IPS-15b (cell line): ENCODE measurements around the gene COL16A1.
"Not testable (repeated sequence)": the region's sequence is repeated elsewhere in the genome, so short reads cannot be mapped to it uniquely, and the experiment has no call there.

ENCODE experiments used
- H3K27me3 ChIP-seq: one replicate; pipeline ENCODE4 v1.6.1; 2013; ENCODE audit warnings: low read length; ENCODE audit not compliant: control insufficient read depth, insufficient read depth
- H3K36me3 ChIP-seq: one replicate; pipeline ENCODE4 v1.6.1; 2013; ENCODE audit warnings: low read length; ENCODE audit not compliant: control insufficient read depth, insufficient read depth
- H3K4me1 ChIP-seq: one replicate; pipeline ENCODE4 v1.6.1; 2013; ENCODE audit warnings: mild to moderate bottlenecking, low read length; ENCODE audit not compliant: control insufficient read depth, insufficient read depth
- H3K4me3 ChIP-seq: one replicate; pipeline ENCODE4 v1.5.1; 2013; ENCODE audit warnings: low read depth, low read length
- H3K9ac ChIP-seq: one replicate; pipeline ENCODE4 v1.6.1; 2013; ENCODE audit warnings: low read depth, mild to moderate bottlenecking, low read length
- H3K9me3 ChIP-seq: one replicate; pipeline ENCODE4 v1.6.1; 2013; ENCODE audit warnings: mild to moderate bottlenecking, low read length; ENCODE audit not compliant: control insufficient read depth, insufficient read depth

COL16A1 gene

GRCh38 chr1:31715087-31715872 is 11.5 kb upstream of the COL16A1 start:
- Histone ChIP-seq H3K27me3 (peaks cover 4% of the 10 kb centered on the region), H3K9me3 (no peaks in the 10 kb centered on the region), H3K36me3 (no peaks in the 10 kb centered on the region), H3K4me1 (peaks cover 6% of the 10 kb centered on the region), H3K4me3 (peak overlapping the region; percentile 78), H3K9ac (no peak overlapping the region)

- peak overlapping the region; percentile 78 for H3K4me3 ChIP-seq
- no peaks in the 10 kb centered on the region for H3K36me3 ChIP-seq
- peaks cover 4% of the 10 kb centered on the region for H3K27me3 ChIP-seq
- H3K9ac ChIP-seq, result no peak overlapping the region
- H3K9me3 ChIP-seq, result no peaks in the 10 kb centered on the region
- H3K4me1 ChIP-seq, result peaks cover 6% of the 10 kb centered on the region
Measured at GRCh38 chr1:31714442-31715086, 10.7 kb upstream of the COL16A1 start.

GRCh38 chr1:31712630-31713029 is 8.8 kb upstream of the COL16A1 start:
- Histone ChIP-seq H3K4me1 (peaks cover 6% of the 10 kb centered on the region), H3K9ac (no peak overlapping the region), H3K36me3 (no peaks in the 10 kb centered on the region), H3K27me3 (peaks cover 4% of the 10 kb centered on the region), H3K9me3 (no peaks in the 10 kb centered on the region), H3K4me3 (no peak overlapping the region)

GRCh38 chr1:31712068-31712467 is 8.3 kb upstream of the COL16A1 start:
- Histone ChIP-seq H3K36me3 (no peaks in the 10 kb centered on the region), H3K4me1 (peaks cover 6% of the 10 kb centered on the region), H3K9ac (no peak overlapping the region), H3K27me3 (peaks cover 4% of the 10 kb centered on the region), H3K4me3 (no peak overlapping the region), H3K9me3 (no peaks in the 10 kb centered on the region)

- H3K27me3 ChIP-seq, result peaks cover 3% of the 10 kb centered on the region
- peaks cover 6% of the 10 kb centered on the region for H3K4me1 ChIP-seq
- H3K9me3 ChIP-seq, result no peaks in the 10 kb centered on the region
- no peaks in the 10 kb centered on the region for H3K36me3 ChIP-seq
- no peak overlapping the region for H3K4me3 ChIP-seq
- H3K9ac ChIP-seq, result no peak overlapping the region
Measured at GRCh38 chr1:31708324-31708723, 4.5 kb upstream of the COL16A1 start.

DNA sequence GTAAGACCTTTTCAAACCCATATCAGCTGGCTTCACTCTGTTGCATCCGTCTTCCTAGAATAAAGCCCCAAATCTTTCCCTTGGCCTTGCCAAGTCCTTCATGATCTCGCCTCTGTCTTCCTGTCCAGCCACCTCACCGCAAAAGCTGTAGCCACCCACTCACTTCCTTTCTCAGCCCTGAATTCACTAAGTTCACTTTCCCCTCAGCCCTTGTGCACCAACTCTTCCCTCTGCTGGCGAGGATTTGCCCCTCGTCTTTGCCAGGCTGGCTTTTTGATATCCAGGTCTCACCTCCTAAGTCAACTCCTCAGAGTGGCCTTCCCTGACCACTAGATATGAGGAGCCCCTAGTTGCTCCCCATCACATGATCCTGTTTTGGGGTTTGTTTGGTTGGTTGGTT is 3.9 kb upstream of the COL16A1 start:
- peaks cover 9% of the 10 kb centered on the region for H3K4me1 ChIP-seq
- H3K9ac ChIP-seq, result no peak overlapping the region
- no peak overlapping the region for H3K4me3 ChIP-seq
- no peaks in the 10 kb centered on the region for H3K36me3 ChIP-seq
- H3K9me3 ChIP-seq, result no peaks in the 10 kb centered on the region
- peaks cover 3% of the 10 kb centered on the region for H3K27me3 ChIP-seq

GRCh38 chr1:31707059-31707600 is 3.3 kb upstream of the COL16A1 start:
- H3K36me3 ChIP-seq, H3K9ac ChIP-seq, H3K4me1 ChIP-seq: not testable (repeated sequence)

DNA sequence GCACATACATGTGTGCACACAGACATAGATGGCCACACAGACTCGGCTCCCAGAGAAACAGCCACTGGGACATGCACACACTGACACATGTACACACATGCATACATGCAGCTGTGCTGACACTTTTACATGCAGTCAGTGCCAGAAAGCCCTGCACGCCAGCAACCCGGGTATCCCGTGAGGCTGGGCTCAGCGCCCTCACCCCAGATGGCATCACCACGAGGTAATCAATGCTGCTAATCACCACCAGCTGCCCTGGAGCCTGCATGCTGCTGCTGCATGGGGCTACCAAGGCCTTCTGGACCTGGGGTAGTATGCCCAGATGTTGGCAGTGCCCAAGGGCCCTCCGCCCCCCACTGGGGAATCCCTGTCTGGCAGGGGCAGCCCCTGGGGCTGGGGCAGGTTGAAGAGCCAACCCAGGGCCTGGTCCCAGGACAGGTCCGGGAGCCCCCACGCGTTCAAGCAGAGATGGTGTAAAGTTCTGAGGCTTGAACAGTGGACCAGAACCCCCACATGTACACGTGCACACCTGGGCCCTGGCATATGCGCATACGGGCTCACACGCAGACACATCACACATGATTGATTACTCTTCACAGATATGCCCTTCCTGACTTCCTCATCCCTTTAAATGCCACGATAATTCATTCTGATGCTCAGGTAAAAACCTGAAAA is 2.7 kb upstream of the COL16A1 start:
- peaks cover 3% of the 10 kb centered on the region for H3K27me3 ChIP-seq
- H3K4me3 ChIP-seq, result no peak overlapping the region
- H3K9me3 ChIP-seq, result no peaks in the 10 kb centered on the region
- no peaks in the 10 kb centered on the region for H3K36me3 ChIP-seq
- peaks cover 9% of the 10 kb centered on the region for H3K4me1 ChIP-seq
- no peak overlapping the region for H3K9ac ChIP-seq

More at GRCh38 chr1:31707059-31707600, 3.3 kb upstream of the COL16A1 start:
- not testable (repeated sequence) for H3K9me3 ChIP-seq, H3K27me3 ChIP-seq, H3K4me3 ChIP-seq

GRCh38 chr1:31705080-31705866 is 1.5 kb upstream of the COL16A1 start:
- no peaks in the 10 kb centered on the region for H3K9me3 ChIP-seq
- H3K27me3 ChIP-seq, result peaks cover 3% of the 10 kb centered on the region
- H3K9ac ChIP-seq, result peak overlapping the region; percentile 70
- H3K4me3 ChIP-seq, result peak overlapping the region; percentile 68
- H3K36me3 ChIP-seq, result peaks cover 1% of the 10 kb centered on the region
- H3K4me1 ChIP-seq, result peaks cover 9% of the 10 kb centered on the region

DNA sequence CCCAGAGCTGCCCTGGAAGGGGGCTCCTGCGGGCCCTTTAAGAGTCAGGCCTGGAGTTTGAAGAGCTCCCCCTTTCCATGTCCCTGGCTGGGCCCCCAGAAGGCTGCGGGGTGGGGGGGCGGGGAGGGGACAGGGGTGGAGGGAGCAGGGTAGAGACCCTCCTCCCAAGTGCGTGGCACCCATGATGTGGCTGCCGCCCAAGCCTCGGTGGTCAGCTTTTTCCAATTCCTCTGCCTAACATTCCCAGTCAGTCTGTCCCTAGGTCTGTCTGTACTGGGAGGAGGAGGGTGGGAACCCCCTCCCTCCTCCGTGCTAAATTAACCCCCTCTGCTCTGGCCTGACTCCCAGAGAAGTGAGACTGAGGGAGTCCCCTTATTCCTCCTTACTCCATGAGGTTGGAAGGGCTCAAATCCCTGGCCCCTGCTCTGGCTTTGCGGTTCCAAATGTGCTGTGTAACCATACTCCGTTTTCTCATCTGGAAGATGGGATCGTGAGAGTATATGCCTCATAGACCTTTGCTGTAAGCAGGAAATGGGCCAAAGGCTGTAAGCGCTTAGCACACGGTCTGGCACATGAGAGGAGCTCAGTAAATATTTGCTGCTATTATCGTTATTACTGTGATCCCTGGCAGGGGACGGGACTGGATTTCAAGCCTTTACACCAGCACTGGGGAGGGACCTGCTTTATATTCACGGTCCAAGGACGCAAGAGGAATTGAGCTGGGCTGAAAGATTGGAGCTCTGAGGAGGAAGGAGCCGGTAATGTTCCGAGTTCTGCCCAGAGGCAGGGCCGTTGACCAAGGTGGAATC is 658 bp upstream of the COL16A1 start:
- Histone ChIP-seq H3K9ac (peak overlapping the region; percentile 70), H3K27me3 (peaks cover 3% of the 10 kb centered on the region), H3K36me3 (peaks cover 2% of the 10 kb centered on the region), H3K4me1 (peaks cover 9% of the 10 kb centered on the region), H3K4me3 (peak overlapping the region; percentile 68), H3K9me3 (no peaks in the 10 kb centered on the region)
